ENCODE data around the gene ATAD3C.
A peak's percentile ranks its signal among the peaks of the same experiment; 100 is the strongest.
"Not testable (repeated sequence)": the region's sequence is repeated elsewhere in the genome, so short reads cannot be mapped to it uniquely, and the experiment has no call there.

The ATAD3C gene

GRCh38 chr1:1479547-1480487 lies 30.3 kb downstream of the ATAD3C start:
- DNase-seq, result no peak

DNA sequence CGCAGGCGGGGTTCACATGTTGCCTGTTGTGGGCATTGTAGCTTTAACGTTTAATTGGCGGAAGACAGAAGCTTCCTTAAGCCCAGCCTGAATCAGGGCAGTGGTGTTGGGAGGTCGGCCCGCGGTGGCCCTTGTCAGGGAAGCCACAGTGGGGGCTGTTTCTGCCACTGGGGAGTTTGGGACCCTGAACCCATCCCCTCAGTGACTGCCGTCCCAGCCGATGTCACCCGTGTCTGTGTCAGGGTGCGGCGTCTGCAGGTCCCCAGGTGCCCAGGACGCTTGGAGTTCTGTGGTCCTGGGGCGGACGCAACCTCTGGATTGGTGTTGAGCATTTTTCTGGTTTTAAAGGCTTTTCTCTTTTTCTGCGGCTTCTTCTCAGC lies 31.0 kb downstream of the ATAD3C start:
- DNase-seq, result not testable (repeated sequence)

GRCh38 chr1:1481811-1482210 lies 32.3 kb downstream of the ATAD3C start:
- not testable (repeated sequence) for DNase-seq

DNA sequence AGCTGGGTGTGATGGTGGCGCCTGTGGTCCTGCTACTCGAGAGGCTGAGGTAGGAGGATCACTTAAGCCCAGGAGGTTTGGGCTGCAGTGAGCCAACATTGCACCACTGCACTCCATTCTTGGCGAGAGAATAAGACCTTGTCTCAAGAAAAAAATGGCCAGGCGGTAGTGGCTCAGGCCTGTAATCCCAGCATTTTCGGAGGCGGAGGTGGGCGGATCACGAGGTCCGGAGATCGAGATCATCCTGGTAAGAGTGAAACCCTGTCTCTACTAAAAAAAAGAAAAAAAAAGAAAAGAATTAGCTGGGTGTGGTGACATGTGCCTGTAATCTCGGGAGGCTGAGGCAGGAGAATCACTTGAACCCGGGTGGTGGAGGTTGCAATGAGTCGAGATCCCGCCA lies 33.4 kb downstream of the ATAD3C start:
- no peak for DNase-seq

GRCh38 chr1:1483714-1484113 lies 34.2 kb downstream of the ATAD3C start:
- no peak for DNase-seq

GRCh38 chr1:1484976-1485750 lies 35.7 kb downstream of the ATAD3C start:
- not testable (repeated sequence) for DNase-seq

- DNase-seq, result not testable (repeated sequence)
Observed at GRCh38 chr1:1485755-1486317, 36.3 kb downstream of the ATAD3C start.

DNA sequence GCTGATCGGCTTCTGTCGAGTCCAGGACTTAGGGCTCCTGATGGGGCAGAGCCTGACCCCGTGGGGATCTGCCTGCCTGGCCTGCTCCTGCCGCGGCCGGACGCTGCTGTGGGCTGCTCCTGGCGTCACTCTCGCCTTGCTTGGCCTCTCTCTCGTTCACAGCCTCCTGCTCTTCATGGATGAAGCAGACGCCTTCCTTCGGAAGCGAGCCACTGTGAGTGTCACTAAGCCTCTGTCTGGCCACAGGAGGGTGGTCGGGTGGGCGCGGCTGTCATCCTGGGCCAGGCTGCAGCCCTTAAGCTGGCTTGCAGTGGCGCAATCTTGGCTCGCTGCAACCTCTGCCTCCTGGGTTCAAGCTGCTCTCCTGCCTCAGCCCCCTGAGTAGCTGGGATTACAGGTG lies 38.2 kb downstream of the ATAD3C start:
- no peak for DNase-seq

GRCh38 chr1:1489231-1489630 lies 39.7 kb downstream of the ATAD3C start:
- DNase-seq, result no peak

- no peak for DNase-seq
Observed at GRCh38 chr1:1489861-1490260, 40.4 kb downstream of the ATAD3C start.

DNA sequence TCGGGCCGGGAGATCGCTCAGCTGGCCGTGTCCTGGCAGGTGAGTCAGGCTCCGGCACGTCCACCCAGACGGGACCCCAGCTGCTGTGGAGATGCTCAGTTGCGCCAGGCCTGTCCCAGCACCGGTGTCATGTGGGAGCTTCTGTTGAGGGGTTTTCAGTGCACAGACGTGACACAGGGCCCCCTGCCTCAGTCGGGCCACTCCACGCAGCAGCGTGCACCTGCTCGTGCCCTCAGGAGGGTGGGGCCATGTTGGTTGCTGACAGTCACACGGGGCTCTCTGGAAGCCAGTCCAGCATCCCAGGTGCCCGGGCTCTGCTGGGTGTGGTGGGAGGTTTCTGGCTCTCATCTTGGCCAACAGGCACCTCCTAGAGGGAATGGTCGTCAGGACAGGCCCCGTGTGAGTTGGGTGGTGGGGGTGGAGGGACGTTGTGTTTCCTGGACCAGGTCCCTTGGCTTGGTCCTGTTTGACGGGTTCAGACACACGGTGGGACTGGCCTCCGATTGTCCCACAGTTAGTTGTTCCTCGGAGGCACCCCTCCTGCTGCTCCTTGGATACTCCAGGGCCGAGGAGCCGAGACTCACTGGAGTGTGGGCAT lies 41.2 kb downstream of the ATAD3C start:
- DNase-seq, result no peak

DNA sequence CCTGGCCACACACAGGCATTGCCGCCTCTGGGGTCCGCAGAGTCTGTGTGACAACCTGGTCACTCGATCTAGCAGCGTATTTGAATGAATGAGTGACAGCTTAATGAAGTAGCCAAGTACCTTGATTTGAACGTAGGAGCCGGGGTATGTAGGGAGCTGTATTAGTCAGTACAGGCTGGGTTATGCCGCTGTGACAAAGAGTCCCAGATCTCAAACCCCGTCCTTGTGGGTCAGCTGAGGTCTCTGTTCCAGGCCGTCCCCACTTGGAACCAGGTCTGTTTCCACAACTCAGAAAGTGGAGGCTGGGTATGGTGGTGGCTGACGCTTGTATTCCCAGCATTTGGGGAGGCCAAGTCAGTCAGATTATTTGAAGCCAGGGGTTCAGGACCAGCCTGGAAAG lies 42.1 kb downstream of the ATAD3C start:
- DNase-seq, result no peak

DNA sequence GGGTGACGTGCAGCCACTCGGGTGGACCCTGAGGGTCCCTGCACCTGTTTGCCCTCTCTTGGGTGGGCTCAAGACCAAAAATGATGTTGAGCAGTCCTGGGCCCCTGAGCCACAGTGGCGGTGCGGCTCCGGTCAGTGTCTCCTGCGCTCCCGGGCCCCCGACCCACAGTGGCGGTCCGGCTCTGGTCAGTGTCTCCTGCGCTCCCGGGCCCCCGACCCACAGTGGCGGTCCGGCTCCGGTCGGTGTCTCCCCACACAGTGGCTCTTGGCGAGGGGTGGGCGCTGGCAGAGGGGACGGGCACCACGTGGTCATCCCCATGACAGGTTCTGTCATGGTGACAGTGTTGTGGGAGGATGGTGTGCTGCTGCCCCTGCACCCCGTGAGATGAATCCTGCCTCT lies 44.8 kb downstream of the ATAD3C start:
- not testable (repeated sequence) for DNase-seq

- not testable (repeated sequence) for DNase-seq
Observed at GRCh38 chr1:1495461-1495975, 46.0 kb downstream of the ATAD3C start.

DNA sequence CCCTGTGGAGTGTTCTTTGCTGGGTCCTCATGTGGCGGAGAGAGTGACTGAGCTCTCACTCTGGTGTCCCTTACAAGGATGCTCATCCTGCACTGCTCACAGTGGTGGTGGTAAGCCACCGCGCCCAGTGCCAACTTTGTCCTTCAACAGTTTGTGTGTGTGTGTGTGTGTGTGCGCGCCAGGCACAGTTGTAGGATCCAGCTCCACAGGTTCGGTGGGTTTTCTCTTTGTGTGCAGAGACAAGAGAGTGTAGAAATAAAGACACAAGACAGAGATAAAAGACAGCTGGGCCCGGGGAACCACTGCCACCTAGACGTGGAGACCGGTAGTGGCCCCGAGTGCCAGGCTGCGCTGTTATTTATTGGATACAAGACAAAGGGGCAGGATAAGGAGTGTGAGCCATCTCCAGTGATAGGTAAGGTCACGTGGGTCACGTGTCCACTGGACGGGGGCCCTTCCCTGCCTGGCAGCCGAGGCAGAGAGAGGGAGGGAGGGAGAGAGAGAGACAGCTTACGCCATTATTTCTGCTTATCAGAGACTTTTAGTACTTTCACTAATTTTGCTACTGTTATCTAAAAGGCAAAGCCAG lies 55.4 kb downstream of the ATAD3C start:
- peak; percentile 74 to 85 for DNase-seq

DNA sequence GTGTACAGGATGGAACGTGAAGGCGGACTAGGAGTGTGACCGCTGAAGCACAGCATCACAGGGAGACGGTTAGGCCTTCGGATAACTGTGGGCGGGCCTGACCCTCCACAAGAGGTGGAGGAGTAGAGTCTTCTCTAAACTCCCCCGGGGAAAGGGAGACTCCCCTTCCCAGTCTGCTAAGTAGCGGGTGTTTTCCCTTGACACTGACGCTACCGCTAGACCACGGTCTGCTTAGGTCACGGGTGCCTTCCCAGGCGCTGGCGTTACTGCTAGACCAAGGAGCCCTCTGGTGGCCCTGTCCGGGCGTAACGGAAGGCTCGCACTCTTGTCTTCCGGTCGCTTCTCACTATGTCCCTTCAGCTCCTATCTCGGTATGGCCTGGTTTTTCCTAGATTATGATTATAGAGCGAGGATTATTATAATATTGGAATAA lies 55.9 kb downstream of the ATAD3C start:
- peak; percentile 47 to 57 for DNase-seq

GRCh38 chr1:1505801-1506200 lies 56.3 kb downstream of the ATAD3C start:
- not testable (repeated sequence) for DNase-seq

GRCh38 chr1:1507305-1507704 lies 57.8 kb downstream of the ATAD3C start:
- DNase-seq, result no peak

DNA sequence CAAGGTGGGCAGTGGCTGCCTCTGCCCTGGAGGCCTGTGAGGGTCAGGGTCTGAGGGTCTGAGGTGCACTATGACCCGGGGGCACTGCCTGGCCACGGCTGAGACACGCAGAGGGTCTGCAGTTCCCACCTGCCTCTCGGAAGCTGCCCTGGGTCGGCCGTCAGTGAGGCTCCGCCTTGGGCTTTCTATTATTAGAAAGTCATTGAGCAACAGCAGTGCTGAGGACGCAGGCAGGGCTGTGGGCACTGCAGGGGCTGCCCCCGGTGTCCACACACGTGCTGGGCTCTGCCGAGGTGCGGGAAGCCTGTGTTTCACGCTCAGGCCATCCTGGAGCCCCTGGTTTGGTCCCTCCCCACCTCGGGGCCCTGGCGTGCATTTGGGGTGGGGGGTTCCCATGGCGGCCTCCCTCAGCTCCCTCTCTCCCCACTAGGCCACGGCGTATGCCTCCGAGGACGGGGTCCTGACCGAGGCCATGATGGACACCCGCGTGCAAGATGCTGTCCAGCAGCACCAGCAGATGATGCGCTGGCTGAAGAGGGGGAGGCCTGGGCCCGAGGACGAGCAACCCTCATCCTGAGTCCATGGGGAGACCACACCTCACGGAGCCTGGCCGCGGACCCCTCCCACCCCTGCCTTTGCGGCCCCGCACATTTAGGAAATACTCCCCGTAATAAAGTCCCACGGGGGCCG lies 59.4 kb downstream of the ATAD3C start:
- DNase-seq, result not testable (repeated sequence)

DNA sequence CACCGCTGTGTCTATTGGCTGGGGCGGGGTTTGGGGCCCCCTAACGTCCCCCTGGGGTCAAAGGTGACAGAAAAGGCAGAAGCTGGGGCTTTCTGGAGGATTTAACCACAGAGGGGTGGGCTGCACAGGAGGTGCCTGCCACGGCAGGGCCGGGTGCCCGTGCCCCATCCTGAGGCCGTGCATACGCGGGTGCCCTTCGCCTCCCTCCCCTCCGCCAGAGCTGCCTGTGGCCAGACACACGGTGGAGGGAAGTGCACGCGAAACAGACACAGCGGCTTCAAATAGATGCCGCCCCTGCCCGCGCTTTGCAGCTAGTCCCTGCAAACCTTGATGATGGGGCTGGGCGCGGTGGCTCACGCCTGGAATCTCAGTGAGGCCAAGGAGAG lies 60.0 kb downstream of the ATAD3C start:
- not testable (repeated sequence) for DNase-seq

- peak in 1 of 2 donors; percentile 19 for DNase-seq
Observed at GRCh38 chr1:1510912-1511532, 61.5 kb downstream of the ATAD3C start.

Measured in CD4-positive, alpha-beta T cell treated with Interferon alpha-2 for 1 hour (primary cell).